HG03460 (cell line): ENCODE data around the gene ATXN7.

ENCODE experiments used
- ATAC-seq: cut with Tn5 transposase; IDR thresholded peaks from one replicate; pipeline ENCODE4 v1.9.1; 2021; ENCODE audit not compliant: unreplicated experiment

Gene ATXN7

DNA sequence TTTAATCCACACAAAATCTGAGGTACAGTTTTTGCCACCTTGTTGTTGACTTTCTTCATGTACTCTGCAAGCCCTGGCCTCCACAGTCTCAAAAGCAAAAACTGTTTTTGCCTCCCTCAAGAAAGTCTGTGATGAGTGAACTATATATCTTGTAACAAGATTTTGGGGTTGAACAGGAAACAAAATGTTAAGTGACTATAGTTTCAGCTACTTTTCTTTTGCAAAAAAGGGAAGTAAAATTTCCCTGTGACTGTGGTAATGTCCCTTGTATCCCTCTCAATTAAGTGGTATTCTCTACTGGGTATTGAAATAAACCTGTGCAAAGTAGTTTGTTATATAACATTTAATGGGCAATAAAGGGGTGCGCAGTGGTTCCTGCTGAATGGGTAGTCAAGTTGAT, 69.8 kb downstream of the ATXN7 start:
- ATAC-seq: peak; percentile 63

- no peak for ATAC-seq
Measured at GRCh38 chr3:63934041-63934866, 70.6 kb downstream of the ATXN7 start.

GRCh38 chr3:63936925-63937324, 73.3 kb downstream of the ATXN7 start:
- ATAC-seq: no peak

GRCh38 chr3:63937661-63938651, 74.3 kb downstream of the ATXN7 start:
- peak; percentile 63 for ATAC-seq

DNA sequence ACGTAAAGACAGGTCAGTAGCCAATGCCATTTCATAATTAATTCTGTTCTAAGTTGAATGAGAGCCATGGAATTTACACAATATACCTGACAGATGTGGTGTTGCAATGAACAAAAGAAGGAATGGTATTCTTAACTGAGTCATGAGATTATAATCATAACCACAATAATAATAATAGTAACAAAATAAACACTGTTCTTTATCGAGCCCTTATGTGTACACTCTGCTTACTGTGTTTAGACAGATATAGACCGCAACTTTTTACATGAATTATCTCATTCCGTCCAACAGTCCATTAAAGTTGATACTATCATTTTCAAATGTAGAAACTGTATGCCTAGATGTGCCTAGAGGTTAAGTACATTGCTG, 76.7 kb downstream of the ATXN7 start:
- no peak for ATAC-seq

GRCh38 chr3:63942528-63942927, 78.9 kb downstream of the ATXN7 start:
- ATAC-seq: no peak

- no peak for ATAC-seq
Measured at GRCh38 chr3:63943678-63944077, 80.0 kb downstream of the ATXN7 start.

GRCh38 chr3:63945558-63946096, 82.0 kb downstream of the ATXN7 start:
- no peak for ATAC-seq

DNA sequence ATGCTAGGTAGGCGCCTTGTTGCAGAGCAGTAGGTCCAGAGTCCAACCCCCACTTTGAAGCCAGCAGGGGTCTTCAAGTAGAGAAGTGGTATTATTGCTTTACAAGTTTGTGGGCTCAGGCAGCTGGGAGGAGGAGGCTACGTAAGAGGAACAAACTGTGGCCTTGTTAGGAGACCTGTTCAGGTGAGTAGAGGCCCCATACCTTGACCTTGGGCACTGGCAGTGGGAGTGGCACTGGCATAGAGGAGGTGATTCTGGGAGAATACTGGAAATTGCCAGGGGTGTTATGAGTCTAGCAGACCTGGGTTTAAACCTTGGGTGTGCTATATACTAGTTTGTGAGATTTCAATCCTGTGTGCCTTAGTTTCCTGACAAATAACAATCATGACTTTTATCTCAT, 83.1 kb downstream of the ATXN7 start:
- ATAC-seq: no peak

DNA sequence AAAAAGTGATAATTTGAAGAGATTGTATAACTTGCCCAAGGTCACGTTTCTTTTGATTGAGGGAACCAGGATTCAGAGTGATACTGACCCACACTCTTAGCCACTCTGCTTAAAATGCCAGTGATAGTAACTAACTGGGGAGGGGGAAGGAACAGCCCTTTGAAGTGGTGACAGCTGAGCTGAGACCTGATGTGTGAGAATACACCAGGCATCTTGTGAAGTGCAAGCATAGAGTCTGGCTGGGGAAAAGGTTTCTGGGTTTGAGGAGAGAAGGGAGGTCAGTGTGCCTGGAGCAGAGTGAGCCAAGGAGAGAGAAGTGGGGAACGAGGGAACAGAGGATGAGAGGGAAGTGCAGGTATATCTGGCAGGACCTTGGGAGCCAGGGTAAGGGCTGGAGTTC, 83.9 kb downstream of the ATXN7 start:
- no peak for ATAC-seq

GRCh38 chr3:63949005-63949404, 85.3 kb downstream of the ATXN7 start:
- no peak for ATAC-seq

- ATAC-seq: no peak
Measured at GRCh38 chr3:63950698-63951097, 87.0 kb downstream of the ATXN7 start.

DNA sequence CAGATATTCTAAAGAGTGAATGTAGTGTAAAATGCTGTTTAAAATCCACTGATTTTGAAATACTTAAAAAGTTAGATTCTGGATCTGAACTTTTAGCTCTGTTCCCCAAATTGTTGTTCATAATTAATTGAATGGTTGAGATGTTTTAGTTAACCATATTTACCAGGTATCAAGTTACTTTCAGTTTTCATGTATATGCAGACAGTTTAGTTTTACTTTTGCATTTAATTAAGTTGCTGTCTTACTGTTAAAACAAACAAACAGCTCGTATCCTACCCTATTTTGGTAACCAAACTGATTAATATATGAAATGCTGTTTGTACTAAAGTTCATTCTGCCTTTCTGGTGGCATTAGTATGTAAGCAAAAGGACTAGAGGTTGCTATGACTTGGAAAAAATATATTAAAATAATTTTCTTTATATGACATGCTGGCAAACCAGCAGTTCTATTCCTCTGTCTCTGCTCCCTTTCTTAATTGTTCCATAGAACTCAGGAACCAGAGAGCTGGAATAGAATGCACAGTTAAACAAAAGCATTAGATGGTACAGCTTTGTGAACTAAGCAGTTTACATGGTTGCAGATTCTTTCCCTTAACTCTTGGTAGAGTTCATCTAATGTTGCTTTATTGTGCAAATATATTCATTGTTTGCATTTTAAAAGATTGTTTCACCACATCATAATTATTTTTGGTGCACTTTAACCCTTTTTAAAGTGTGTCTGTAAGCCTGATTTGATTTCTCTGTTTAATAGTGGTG, 88.0 kb downstream of the ATXN7 start:
- peak; percentile 60 for ATAC-seq

DNA sequence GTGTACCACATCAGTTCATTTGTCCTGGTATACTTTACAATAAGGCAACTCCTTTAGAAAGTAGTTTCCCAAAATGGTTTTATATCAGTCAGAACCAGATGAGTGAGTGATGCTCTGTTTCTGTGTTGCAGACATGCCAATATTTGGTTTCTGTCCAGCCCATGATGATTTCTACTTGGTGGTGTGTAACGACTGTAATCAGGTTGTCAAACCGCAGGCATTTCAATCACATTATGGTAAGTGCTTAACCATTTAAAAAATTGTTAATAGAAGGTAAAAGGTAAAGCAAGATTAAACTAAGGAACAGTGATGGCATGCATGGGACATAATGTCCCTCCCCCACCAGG, 88.6 kb downstream of the ATXN7 start:
- no peak for ATAC-seq

DNA sequence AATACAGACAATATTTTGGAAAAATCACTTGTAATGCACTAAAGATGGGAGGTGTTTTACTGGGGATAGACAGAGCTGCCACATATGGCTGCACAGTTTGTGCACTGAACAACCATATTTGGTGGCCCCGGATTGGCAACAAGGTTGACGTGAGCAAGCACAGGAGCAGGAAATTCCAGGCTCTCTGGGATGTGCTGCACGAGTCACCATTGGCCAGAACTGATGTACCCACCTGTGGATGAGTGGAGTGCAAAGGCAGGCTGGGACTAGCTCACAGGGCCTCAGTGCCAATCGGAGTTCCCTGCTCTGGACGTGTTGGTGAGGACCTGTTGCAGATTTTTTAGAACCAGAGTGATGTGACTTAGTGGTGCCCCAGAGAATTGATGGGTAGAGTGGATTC, 90.5 kb downstream of the ATXN7 start:
- ATAC-seq: no peak

DNA sequence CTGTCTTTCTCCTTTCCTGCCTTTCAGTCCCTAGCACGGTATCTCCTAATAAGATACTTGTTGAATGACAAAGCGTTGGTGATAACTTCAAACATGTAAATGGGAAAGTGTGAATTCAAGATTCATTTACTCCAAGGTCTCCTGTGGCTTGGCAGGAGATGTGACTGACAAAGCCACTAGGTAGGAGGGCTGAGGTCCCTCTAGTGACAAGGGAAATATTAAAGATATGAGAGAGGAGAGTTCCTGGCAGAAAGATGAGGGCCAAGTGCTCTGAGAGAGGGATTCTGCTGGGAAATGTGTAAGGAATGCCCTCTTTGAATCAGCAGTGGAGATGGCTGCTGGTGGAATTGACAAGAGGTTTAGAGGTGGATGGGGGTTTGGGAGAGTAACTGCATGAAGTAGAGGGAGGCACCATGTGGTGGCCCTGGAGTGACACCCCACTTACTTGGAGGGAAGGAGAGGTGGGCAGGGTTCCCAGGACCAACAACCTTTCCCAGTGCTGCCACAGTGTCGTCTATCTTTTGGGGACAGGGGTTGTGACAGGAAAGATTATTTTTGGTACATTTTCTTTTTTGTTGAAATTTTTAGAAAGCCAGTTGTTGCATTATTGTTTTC, 91.5 kb downstream of the ATXN7 start:
- ATAC-seq: no peak

- ATAC-seq: no peak
Measured at GRCh38 chr3:63955830-63956545, 92.3 kb downstream of the ATXN7 start.

GRCh38 chr3:63959146-63959545, 95.5 kb downstream of the ATXN7 start:
- no peak for ATAC-seq

DNA sequence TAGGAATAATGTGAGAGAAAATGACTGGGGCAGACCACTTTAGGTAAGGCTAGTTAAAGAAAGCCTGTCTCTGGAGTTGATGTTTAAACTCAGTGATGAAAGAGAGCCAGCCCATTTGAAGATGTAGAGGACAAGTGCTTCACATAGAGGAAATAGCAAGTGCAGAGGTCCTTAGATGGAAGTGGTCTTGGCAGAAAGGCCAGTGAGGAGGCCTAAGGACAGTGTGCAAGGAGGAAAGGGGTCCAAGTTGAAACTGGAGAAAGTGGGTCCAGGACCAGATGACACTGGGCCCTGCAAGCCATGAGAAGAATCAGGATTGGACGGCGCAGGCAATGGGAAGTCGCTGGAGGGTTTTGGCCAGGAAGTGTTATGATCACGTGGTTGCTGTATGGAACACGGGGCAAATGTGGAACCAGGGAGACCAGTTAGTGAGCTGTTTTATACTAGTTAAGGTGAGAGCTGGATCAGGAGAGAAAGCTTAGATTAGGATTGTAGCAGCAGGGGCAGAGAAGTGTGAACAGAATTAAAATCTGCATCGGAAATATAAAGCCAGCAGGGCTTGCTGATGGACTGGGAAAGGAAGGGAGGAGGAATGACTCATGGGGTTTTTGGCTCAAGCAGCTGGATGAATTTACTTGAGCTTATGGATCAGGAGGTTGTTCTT, 96.5 kb downstream of the ATXN7 start:
- peak; percentile 48 for ATAC-seq
